Adrenal gland (tissue), 5 donors: Measurements from ENCODE around the gene MKNK2.

Source experiments
- CTCF ChIP-seq, 6 experiments: fragments of 450-650 bp in 4 of 6; fragments of 200-600 bp in 2 of 6; sonication (generic) in 1 of 6; IDR thresholded peaks; 1 replicate in 5 of 6; 2 replicates in 1 of 6; pipeline versions ENCODE4 v1.5.1 to v1.8.0; 2016 to 2021; ENCODE audit warnings: antibody characterized with exemption in 6 of 6, mild to moderate bottlenecking in 2 of 6, moderate library complexity in 1 of 6
- POLR2A ChIP-seq, 2 donors: fragments of 450-650 bp; IDR thresholded peaks; one replicate each; pipeline ENCODE4 v1.6.1; 2017; ENCODE audit warnings: antibody characterized with exemption in 2 of 2, mild to moderate bottlenecking in 2 of 2, moderate library complexity in 1 of 2
- donor health status: DM: no; HTN: no; CAD: no.

GRCh38 chr19:2059422-2060201 is 8.6 kb upstream of the MKNK2 start:
- TF ChIP-seq POLR2A (IDR thresholded peaks at IDR 0.05) (peak; percentile 53 to 89), CTCF (IDR thresholded peaks at IDR 0.05) (no peak)
